Measurements from ENCODE around the gene ADCK1. TPM values are rescaled to one million over a fixed set of nuclear protein-coding genes. Genes with fewer than 3 reads are reported as not detected.
"Not testable (repeated sequence)": the region's sequence is repeated elsewhere in the genome, so short reads cannot be mapped to it uniquely, and the experiment has no call there.

ADCK1 gene
- total RNA-seq, 4 donors from 2014 or later: 7.8 to 22.3 (median 12.6) TPM

- no peak for TF ChIP-seq CTCF (IDR thresholded peaks at IDR 0.05)
- TF ChIP-seq POLR2A (IDR thresholded peaks at IDR 0.05): no peak
- no peak for TF ChIP-seq EP300 (IDR thresholded peaks at IDR 0.05; ENCODE audit: low read depth)
- TF ChIP-seq POLR2AphosphoS5 (IDR thresholded peaks at IDR 0.05): no peak
- Histone ChIP-seq H3K4me1 (no peaks in the 10 kb centered on the region), H3K4me3 (no peak overlapping the region), H3K9me3 (no peaks in the 10 kb centered on the region), H3K27me3 (no peaks in the 10 kb centered on the region), H3K36me3 (no peaks in the 10 kb centered on the region), H3K27ac (no peak overlapping the region)
- intact Hi-C loops (cut with DNase I; ENCODE audit: low total_unique reads): no loop called here
- no peak for DNase-seq
- in situ Hi-C loops (cut with MboI; ENCODE audit: low pct_ligation_motif_present in 1 of 4, low pct_unique_long_range_greater_than_20kb in 1 of 4, low sequenced_read_pairs in 3 of 4): no loop called here
These were observed 17.7 kb upstream of the ADCK1 start for GRCh38 chr14:77782202-77782601.

GRCh38 chr14:77786148-77786547 is 13.8 kb upstream of the ADCK1 start:
- no peak overlapping the region for H3K27ac ChIP-seq
- H3K9me3 ChIP-seq: no peaks in the 10 kb centered on the region
- in situ Hi-C loops (cut with MboI; ENCODE audit: low pct_ligation_motif_present in 1 of 4, low pct_unique_long_range_greater_than_20kb in 1 of 4, low sequenced_read_pairs in 3 of 4) (no loop called here), intact Hi-C loops (cut with DNase I; ENCODE audit: low total_unique reads) (no loop called here)
- no peak for DNase-seq
- H3K4me3 ChIP-seq: no peak overlapping the region
- H3K4me1 ChIP-seq: no peaks in the 10 kb centered on the region
- TF ChIP-seq POLR2A (IDR thresholded peaks at IDR 0.05) (no peak), CTCF (IDR thresholded peaks at IDR 0.05) (no peak)
- H3K36me3 ChIP-seq: no peaks in the 10 kb centered on the region
- 0 to 50% methylated on average over 1 to 4 of the region's 4 CpGs for WGBS, 2 donors (ENCODE audit: low coverage in 1 of 2)
- no peaks in the 10 kb centered on the region for H3K27me3 ChIP-seq

- intact Hi-C loops (cut with DNase I; ENCODE audit: low total_unique reads) (no loop called here), in situ Hi-C loops (cut with MboI; ENCODE audit: low pct_ligation_motif_present in 1 of 4, low pct_unique_long_range_greater_than_20kb in 1 of 4, low sequenced_read_pairs in 3 of 4) (no loop called here)
- no peaks in the 10 kb centered on the region for H3K27me3 ChIP-seq
- H3K9me3 ChIP-seq: no peaks in the 10 kb centered on the region
- H3K4me1 ChIP-seq: no peaks in the 10 kb centered on the region
- H3K36me3 ChIP-seq: no peaks in the 10 kb centered on the region
- TF ChIP-seq POLR2AphosphoS5 (IDR thresholded peaks at IDR 0.05): no peak
- TF ChIP-seq POLR2A (IDR thresholded peaks at IDR 0.05): no peak
- TF ChIP-seq CTCF (IDR thresholded peaks at IDR 0.05): no peak
- no peak for TF ChIP-seq EP300 (IDR thresholded peaks at IDR 0.05; ENCODE audit: low read depth)
- no peak overlapping the region for H3K27ac ChIP-seq
- no peak for DNase-seq
- H3K4me3 ChIP-seq: no peak overlapping the region
- 80% methylated on average over 2 to 6 of the region's 6 CpGs for WGBS, 2 donors (ENCODE audit: low coverage in 1 of 2)
These were observed 9.2 kb upstream of the ADCK1 start for GRCh38 chr14:77790566-77791224.

GRCh38 chr14:77791225-77791600 is 8.7 kb upstream of the ADCK1 start:
- Histone ChIP-seq H3K4me3 (no peak overlapping the region), H3K4me1 (no peaks in the 10 kb centered on the region), H3K36me3 (no peaks in the 10 kb centered on the region), H3K27ac (no peak overlapping the region), H3K27me3 (no peaks in the 10 kb centered on the region), H3K9me3 (no peaks in the 10 kb centered on the region)
- TF ChIP-seq POLR2AphosphoS5 (IDR thresholded peaks at IDR 0.05) (no peak), POLR2A (IDR thresholded peaks at IDR 0.05) (no peak), EP300 (IDR thresholded peaks at IDR 0.05; ENCODE audit: low read depth) (no peak), CTCF (IDR thresholded peaks at IDR 0.05) (no peak)
- DNase-seq: no peak
- 38 to 50% methylated on average over 1 of the region's 1 CpG for WGBS, 2 donors (ENCODE audit: low coverage in 1 of 2)
- intact Hi-C loops (cut with DNase I; ENCODE audit: low total_unique reads): no loop called here
- in situ Hi-C loops (cut with MboI; ENCODE audit: low pct_ligation_motif_present in 1 of 4, low pct_unique_long_range_greater_than_20kb in 1 of 4, low sequenced_read_pairs in 3 of 4): no loop called here

GRCh38 chr14:77793255-77793654 is 6.7 kb upstream of the ADCK1 start:
- WGBS, 2 donors (ENCODE audit: low coverage in 1 of 2): 60 to 85% methylated on average over 1 to 3 of the region's 3 CpGs
- H3K4me1 ChIP-seq; H3K27me3 ChIP-seq; H3K27ac ChIP-seq; H3K36me3 ChIP-seq; DNase-seq; H3K9me3 ChIP-seq; H3K4me3 ChIP-seq; intact Hi-C loops (cut with DNase I; ENCODE audit: low total_unique reads); in situ Hi-C loops (cut with MboI; ENCODE audit: low pct_ligation_motif_present in 1 of 4, low pct_unique_long_range_greater_than_20kb in 1 of 4, low sequenced_read_pairs in 3 of 4): not testable (repeated sequence)

Data from transverse colon (tissue), 4 donors.